Naive thymus-derived CD4-positive, alpha-beta T cell (primary cell): ENCODE measurements around the gene TNIK. TPM values are rescaled to one million over a fixed set of nuclear protein-coding genes. Genes with fewer than 3 reads are reported as not detected.

Source experiments
- ATAC-seq: fragments of 150-1000 bp; cut with Tn5 transposase; 2 replicates; pipeline ENCODE4 v1.10.0; 2021; ENCODE audit warnings: mild to moderate bottlenecking, moderate library complexity
- CTCF ChIA-PET: fragments of 350-600 bp; sonication (Branson Sonifier 250); formaldehyde crosslinking; loops from one replicate; lab custom pipeline; 2021; ENCODE audit warnings: antibody characterized with exemption; lab: Charles Lee
- POLR2A ChIA-PET: fragments of 350-600 bp; sonication (Branson Sonifier 250); formaldehyde crosslinking; loops from one replicate; lab custom pipeline; 2021; ENCODE audit warnings: antibody characterized with exemption, inconsistent platforms; lab: Charles Lee
- DNase-seq, 9 donors: peaks; one replicate each; pipeline versions ENCODE4 v3.0.0 to v3.0.0-alpha.2; 2020 to 2022; ENCODE audit warnings: mixed read lengths in 1 of 9
- H3K27ac ChIP-seq: one replicate; pipeline ENCODE4 v1.7.0; 2013; ENCODE audit warnings: mild to moderate bottlenecking, low read depth, low read length, moderate library complexity
- H3K27me3 ChIP-seq, 2 donors: one replicate each; pipeline ENCODE4 v1.7.0; 2013; ENCODE audit warnings: low read length in 2 of 2, mild to moderate bottlenecking in 2 of 2, moderate library complexity in 2 of 2; ENCODE audit not compliant: control insufficient read depth in 2 of 2, insufficient read depth in 2 of 2
- H3K36me3 ChIP-seq, 3 experiments: 1 replicate in 2 of 3; 2 replicates in 1 of 3; pipeline ENCODE4 v1.7.0; 2013; ENCODE audit warnings: low read length in 3 of 3, mild to moderate bottlenecking in 3 of 3, moderate library complexity in 1 of 3; ENCODE audit not compliant: insufficient read depth in 3 of 3, control insufficient read depth in 2 of 3
- H3K4me1 ChIP-seq, 2 donors: one replicate each; pipeline ENCODE4 v1.7.0; 2013; ENCODE audit warnings: low read length in 2 of 2, mild to moderate bottlenecking in 2 of 2, moderate library complexity in 1 of 2; ENCODE audit not compliant: control insufficient read depth in 2 of 2, insufficient read depth in 2 of 2
- H3K4me3 ChIP-seq: 2 replicates; pipeline ENCODE4 v1.7.0; 2013; ENCODE audit warnings: mild to moderate bottlenecking, low read length
- H3K9me3 ChIP-seq, 3 experiments: 1 replicate in 2 of 3; 2 replicates in 1 of 3; pipeline ENCODE4 v1.7.0; 2013; ENCODE audit warnings: low read length in 3 of 3; ENCODE audit not compliant: control insufficient read depth in 2 of 3
- H3K27ac Mint-ChIP-seq, 9 donors: one replicate each; pipeline ENCODE4 v1.8.0; 2020 to 2022; ENCODE audit warnings: mixed read lengths in 9 of 9, mild to moderate bottlenecking in 8 of 9, moderate library complexity in 5 of 9, inconsistent platforms in 2 of 9
- H3K27me3 Mint-ChIP-seq, 5 donors: one replicate each; pipeline ENCODE4 v1.8.0; 2021 to 2022; ENCODE audit warnings: mixed read lengths in 5 of 5, mild to moderate bottlenecking in 1 of 5
- H3K36me3 Mint-ChIP-seq, 5 donors: one replicate each; pipeline ENCODE4 v1.8.0; 2020 to 2022; ENCODE audit warnings: mixed read lengths in 5 of 5, mild to moderate bottlenecking in 3 of 5, inconsistent platforms in 1 of 5
- H3K4me1 Mint-ChIP-seq, 7 donors: one replicate each; pipeline ENCODE4 v1.8.0; 2020 to 2022; ENCODE audit warnings: mixed read lengths in 7 of 7, mild to moderate bottlenecking in 3 of 7, inconsistent platforms in 1 of 7
- H3K4me3 Mint-ChIP-seq, 10 donors: one replicate each; pipeline ENCODE4 v1.8.0; 2020 to 2022; ENCODE audit warnings: mild to moderate bottlenecking in 10 of 10, mixed read lengths in 10 of 10, moderate library complexity in 6 of 10, inconsistent platforms in 2 of 10
- H3K9me3 Mint-ChIP-seq, 11 donors: one replicate each; pipeline ENCODE4 v1.8.0; 2020 to 2022; ENCODE audit warnings: mixed read lengths in 11 of 11, mild to moderate bottlenecking in 4 of 11, inconsistent platforms in 1 of 11, moderate library complexity in 1 of 11
- intact Hi-C, 2 donors: fragments of 100-400 bp; cut with micrococcal nuclease; formaldehyde crosslinking; loops; one replicate each; pipeline ENCODE4 v1.15.1; 2023
- polyA plus RNA-seq, 2 donors: library from polyadenylated mRNA; unstranded; fragments of 300-500 nt; fragmentation: Illumina TruSeq; gene quantifications; one replicate each; pipeline ENCODE4 v1.2.3, GENCODE V29; 2021
- total RNA-seq, 6 experiments: library from RNA in 5 of 6; stranded (reverse) in 5 of 6; gene quantifications; 1 replicate in 5 of 6; 2 replicates in 1 of 6; pipeline ENCODE4 v1.2.3 and lab custom pipeline; 2021 to 2026

TNIK gene
- total and polyA plus RNA-seq, 7 experiments from 2014 or later, result 20.2 to 74.9 (median 66.3) TPM

DNA sequence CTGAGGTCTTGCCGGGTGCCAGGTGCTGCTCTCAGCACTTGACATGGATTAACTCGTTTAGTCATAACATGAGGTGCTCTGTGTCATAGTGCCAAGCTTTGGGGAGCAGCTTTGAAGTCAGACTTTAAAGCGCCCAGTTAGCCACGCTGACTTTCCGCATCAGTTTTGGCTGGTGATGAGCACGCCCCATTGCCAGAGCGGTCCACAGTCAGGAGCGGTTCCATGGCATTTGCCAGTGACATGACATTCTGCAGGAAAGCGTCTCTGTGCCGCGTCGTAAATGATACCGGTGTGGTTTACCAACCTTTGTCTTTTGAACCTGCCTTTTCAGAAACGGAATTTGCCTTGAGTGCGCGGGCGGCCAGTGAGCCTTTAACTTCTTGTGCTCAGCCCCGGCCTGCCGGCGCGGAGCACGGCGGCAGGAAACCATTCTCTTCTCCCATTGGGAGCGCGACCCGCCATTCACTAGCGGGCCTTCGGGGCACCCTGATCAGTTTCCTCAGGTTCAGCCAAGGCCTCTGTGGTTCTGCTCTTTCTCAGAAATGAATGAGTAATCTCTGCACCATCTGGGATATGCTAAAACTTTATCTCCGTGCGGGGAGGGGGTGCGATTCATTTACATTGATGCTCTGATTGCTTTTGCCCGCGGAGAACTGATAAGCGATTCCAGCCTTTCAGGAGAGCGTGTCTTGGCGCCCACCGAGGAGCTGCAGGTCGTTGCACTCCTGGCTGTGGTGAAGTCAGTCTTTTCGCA is 432.0 kb downstream of the TNIK start:
- peak overlapping the region; percentile 25 for H3K4me3 ChIP-seq
- no peaks in the 10 kb centered on the region for H3K4me1 ChIP-seq
- H3K36me3 ChIP-seq, result no peaks in the 10 kb centered on the region
- ATAC-seq (peak; percentile 54), DNase-seq (peak in 6 of 9 donors; percentile 10 to 49 (median 24))
- no peak overlapping the region for H3K27ac Mint-ChIP-seq
- H3K27me3 Mint-ChIP-seq, result peaks cover 0 to 29% (median 16%) of the 10 kb centered on the region in 5 donors
- no peaks in the 10 kb centered on the region for H3K9me3 Mint-ChIP-seq
- no peaks in the 10 kb centered on the region for H3K9me3 ChIP-seq
- H3K27ac ChIP-seq, result no peak overlapping the region
- no peaks in the 10 kb centered on the region for H3K36me3 Mint-ChIP-seq
- ChIA-PET POLR2A (interaction anchor here (0.6 kb wide), 1 partner anchor 149 kb away, joined by 3 read pairs; no protein-coding TSS in a partner anchor), CTCF (interaction anchor here (0.6 kb wide), 1 partner anchor 585 kb away, joined by 6 read pairs; no protein-coding TSS in a partner anchor)
- intact Hi-C loops, result no loop called here
- no peak overlapping the region for H3K4me3 Mint-ChIP-seq
- H3K4me1 Mint-ChIP-seq, result peaks cover 0 to 6% (median 0%) of the 10 kb centered on the region in 7 donors
- peaks cover 0 to 4% of the 10 kb centered on the region in 2 donors for H3K27me3 ChIP-seq

GRCh38 chr3:171026597-171027293 is 433.5 kb downstream of the TNIK start, which contains the start of gene SLC2A2:
Gene SLC2A2 (minus strand): TSS chr3:171026720. CDS start chr3:171026670, 50 bp downstream.
- H3K4me3 ChIP-seq, result no peak within 1 kb of the TSS
- Mint-ChIP-seq H3K36me3 (no peaks in the 10 kb centered on the region), H3K27ac (no peak within 1 kb of the TSS), H3K4me1 (peaks cover 0 to 6% (median 0%) of the 10 kb centered on the region in 7 donors), H3K27me3 (peaks cover 11 to 40% (median 30%) of the 10 kb centered on the region in 5 donors), H3K4me3 (peak within 1 kb of the TSS in 3 of 10 donors; percentile 2 to 37 (median 30)), H3K9me3 (no peaks in the 10 kb centered on the region)
- H3K36me3 ChIP-seq, result no peaks in the 10 kb centered on the region
- H3K27me3 ChIP-seq, result peaks cover 0 to 4% of the 10 kb centered on the region in 2 donors
- H3K27ac ChIP-seq, result no peak within 1 kb of the TSS
- H3K4me1 ChIP-seq, result no peaks in the 10 kb centered on the region
- ATAC-seq (no peak), DNase-seq (no peak)
- CTCF ChIA-PET, result no interaction called here
- POLR2A ChIA-PET, result no interaction called here
- no peaks in the 10 kb centered on the region for H3K9me3 ChIP-seq
- intact Hi-C loops, result no loop called here

- Mint-ChIP-seq H3K27ac (no peak overlapping the region), H3K4me1 (peaks cover 0 to 6% (median 0%) of the 10 kb centered on the region in 7 donors), H3K27me3 (peaks cover 13 to 47% (median 40%) of the 10 kb centered on the region in 5 donors), H3K9me3 (no peaks in the 10 kb centered on the region), H3K4me3 (no peak overlapping the region), H3K36me3 (no peaks in the 10 kb centered on the region)
- Histone ChIP-seq H3K27ac (no peak overlapping the region), H3K9me3 (no peaks in the 10 kb centered on the region), H3K27me3 (peaks cover 0 to 4% of the 10 kb centered on the region in 2 donors), H3K4me1 (no peaks in the 10 kb centered on the region), H3K36me3 (no peaks in the 10 kb centered on the region), H3K4me3 (no peak overlapping the region)
- intact Hi-C loops, result no loop called here
- ChIA-PET CTCF (interaction anchor here (0.8 kb wide), 1 partner anchor 9 kb away, joined by 3 read pairs; no protein-coding TSS in a partner anchor), POLR2A (no interaction called here)
- ATAC-seq, result no peak
- no peak for DNase-seq
Observed at GRCh38 chr3:171023566-171023965, 436.6 kb downstream of the TNIK start.

DNA sequence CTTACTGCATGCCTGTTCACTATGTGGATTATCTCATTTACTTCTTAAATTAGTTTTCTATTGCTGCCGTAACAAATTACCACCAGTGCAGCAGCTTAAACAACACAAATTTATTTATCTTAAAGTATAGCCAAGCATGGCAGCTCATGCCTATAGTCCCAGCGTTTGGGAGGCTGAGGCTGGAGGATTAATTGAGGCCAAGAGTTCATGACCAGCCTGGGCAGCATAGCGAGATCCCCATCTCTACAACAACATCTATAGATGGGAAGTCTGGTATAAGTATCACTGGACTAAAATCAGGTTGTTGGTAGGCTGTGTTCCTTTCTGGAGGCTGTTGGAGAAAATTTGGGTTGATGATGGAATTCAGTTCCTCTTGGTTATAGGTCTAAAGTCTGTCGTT is 438.8 kb downstream of the TNIK start:
- H3K9me3 ChIP-seq, result no peaks in the 10 kb centered on the region
- ATAC-seq (no peak), DNase-seq (no peak)
- no peak overlapping the region for H3K4me3 ChIP-seq
- H3K27me3 ChIP-seq, result no peaks in the 10 kb centered on the region
- no peaks in the 10 kb centered on the region for H3K36me3 ChIP-seq
- no peak overlapping the region for H3K27ac ChIP-seq
- peaks cover 6 to 54% (median 33%) of the 10 kb centered on the region in 5 donors for H3K27me3 Mint-ChIP-seq
- intact Hi-C loops, result no loop called here
- ChIA-PET CTCF (no interaction called here), POLR2A (no interaction called here)
- no peaks in the 10 kb centered on the region for H3K9me3 Mint-ChIP-seq
- no peaks in the 10 kb centered on the region for H3K36me3 Mint-ChIP-seq
- H3K4me1 Mint-ChIP-seq, result no peaks in the 10 kb centered on the region
- H3K27ac Mint-ChIP-seq, result no peak overlapping the region
- H3K4me1 ChIP-seq, result no peaks in the 10 kb centered on the region
- H3K4me3 Mint-ChIP-seq, result no peak overlapping the region

- ATAC-seq, result no peak
- no peak for DNase-seq
- H3K27me3 Mint-ChIP-seq, result peaks cover 10 to 37% (median 24%) of the 10 kb centered on the region in 5 donors
- POLR2A ChIA-PET, result interaction anchor here (0.6 kb wide), 1 partner anchor 43 kb away, joined by 5 read pairs; no protein-coding TSS in a partner anchor
- Histone ChIP-seq H3K36me3 (no peaks in the 10 kb centered on the region), H3K27ac (no peak overlapping the region), H3K4me1 (no peaks in the 10 kb centered on the region), H3K9me3 (no peaks in the 10 kb centered on the region), H3K4me3 (no peak overlapping the region), H3K27me3 (no peaks in the 10 kb centered on the region)
- no peaks in the 10 kb centered on the region for H3K36me3 Mint-ChIP-seq
- no peak overlapping the region for H3K27ac Mint-ChIP-seq
- CTCF ChIA-PET, result no interaction called here
- intact Hi-C loops, result no loop called here
- peaks cover 0 to 2% (median 0%) of the 10 kb centered on the region in 7 donors for H3K4me1 Mint-ChIP-seq
- H3K9me3 Mint-ChIP-seq, result no peaks in the 10 kb centered on the region
- H3K4me3 Mint-ChIP-seq, result no peak overlapping the region
Observed at GRCh38 chr3:171018156-171018935, 441.9 kb downstream of the TNIK start.
